Activated T-helper 17 cell treated with anti-CD3 and anti-CD28 coated beads, Interleukin-2, amount 50 U/mL, for 72 hours (primary cell): ENCODE data around the gene GART. TPM values are rescaled to one million over a fixed set of nuclear protein-coding genes. Genes with fewer than 3 reads are reported as not detected.
"Not testable (repeated sequence)": the region's sequence is repeated elsewhere in the genome, so short reads cannot be mapped to it uniquely, and the experiment has no call there.

Source experiments
- ATAC-seq: fragments of 150-1000 bp; cut with Tn5 transposase; replicated peaks from 2 replicates; pipeline ENCODE4 v1.10.0; 2021; ENCODE audit warnings: mild to moderate bottlenecking, moderate library complexity
- H3K27ac Mint-ChIP-seq: one replicate; pipeline ENCODE4 v1.8.0; 2022; ENCODE audit warnings: mixed read lengths
- H3K27me3 Mint-ChIP-seq: one replicate; pipeline ENCODE4 v1.8.0; 2022; ENCODE audit warnings: mixed read lengths
- H3K36me3 Mint-ChIP-seq: one replicate; pipeline ENCODE4 v1.8.0; 2022; ENCODE audit warnings: low read depth, mild to moderate bottlenecking, mixed read lengths
- H3K4me1 Mint-ChIP-seq: one replicate; pipeline ENCODE4 v1.8.0; 2022; ENCODE audit warnings: mixed read lengths
- H3K4me3 Mint-ChIP-seq: one replicate; pipeline ENCODE4 v1.8.0; 2022; ENCODE audit warnings: mild to moderate bottlenecking, mixed read lengths
- H3K9me3 Mint-ChIP-seq: one replicate; pipeline ENCODE4 v1.8.0; 2022; ENCODE audit warnings: mixed read lengths
- total RNA-seq, 2 donors: library from RNA; stranded (reverse); gene quantifications; one replicate each; pipeline ENCODE4 v1.2.3, GENCODE V29; 2022

The GART gene
- total RNA-seq, 2 donors from 2014 or later, result 91.9 to 196 TPM

DNA sequence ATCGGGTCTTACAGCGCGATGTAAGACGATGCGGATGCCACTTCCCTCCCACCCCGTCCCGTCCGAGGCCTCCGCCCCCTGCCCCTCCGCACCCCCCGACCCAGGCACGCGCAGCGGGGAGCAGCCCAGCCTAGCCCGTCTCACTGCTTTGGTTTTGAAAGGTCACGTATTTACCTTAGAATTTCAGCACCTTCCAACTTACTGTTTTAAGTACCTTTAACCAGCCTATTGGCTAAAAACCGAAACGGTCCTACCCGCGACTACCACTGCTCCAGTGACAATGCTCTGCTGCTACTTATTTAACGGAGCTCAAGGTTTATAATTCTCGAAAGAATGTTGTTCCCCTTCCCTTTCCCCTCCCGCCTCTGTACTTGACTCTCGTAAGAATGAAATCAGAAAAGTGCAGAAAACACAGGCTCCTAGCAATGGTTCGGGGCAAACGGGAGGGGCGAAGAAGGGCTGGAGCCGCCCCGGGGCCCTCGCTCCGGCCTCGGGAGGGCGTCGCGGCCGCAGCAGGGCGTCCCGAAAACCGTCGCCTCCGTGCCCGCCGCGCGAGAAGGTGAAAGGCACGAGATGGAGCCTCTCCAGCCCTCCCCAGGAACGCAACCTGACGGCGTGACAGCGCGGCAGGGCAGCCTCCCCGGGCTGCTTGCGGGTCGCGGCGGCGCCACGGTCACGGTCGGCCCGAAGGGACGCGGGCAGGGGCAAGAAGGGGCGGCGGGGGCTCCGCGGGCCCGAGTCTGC lies 62.8 kb downstream of the GART start:
- Mint-ChIP-seq H3K36me3 (no peaks in the 10 kb centered on the region), H3K27me3 (no peaks in the 10 kb centered on the region), H3K4me1 (peaks cover 5% of the 10 kb centered on the region), H3K4me3 (peak overlapping the region; percentile 86), H3K27ac (peak overlapping the region; percentile 82), H3K9me3 (no peaks in the 10 kb centered on the region)
- ATAC-seq, result peak; percentile 20

DNA sequence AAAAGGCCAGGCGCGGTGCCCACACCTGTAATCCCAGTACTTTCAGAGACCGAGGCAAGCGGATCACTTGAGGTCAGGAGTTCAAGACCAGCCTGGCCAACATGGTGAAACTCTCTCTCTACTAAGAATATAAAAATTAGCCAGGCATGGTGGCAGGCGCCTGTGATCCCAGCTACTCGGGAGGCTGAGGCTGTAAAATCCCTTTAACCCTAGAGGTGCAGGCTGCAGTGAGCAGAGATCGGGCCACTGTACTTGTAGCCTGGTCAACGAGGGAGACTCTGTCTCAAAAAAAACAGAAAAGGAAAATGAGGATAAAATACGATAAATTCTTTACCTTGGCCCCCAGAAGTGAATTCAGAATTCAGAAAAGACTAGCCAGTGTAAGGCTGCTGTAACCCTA lies 63.7 kb downstream of the GART start:
- Mint-ChIP-seq H3K9me3 (no peaks in the 10 kb centered on the region), H3K4me3 (peak overlapping the region; percentile 86), H3K27ac (peak overlapping the region; percentile 82), H3K27me3 (no peaks in the 10 kb centered on the region), H3K36me3 (no peaks in the 10 kb centered on the region), H3K4me1 (peaks cover 9% of the 10 kb centered on the region)
- no peak for ATAC-seq

DNA sequence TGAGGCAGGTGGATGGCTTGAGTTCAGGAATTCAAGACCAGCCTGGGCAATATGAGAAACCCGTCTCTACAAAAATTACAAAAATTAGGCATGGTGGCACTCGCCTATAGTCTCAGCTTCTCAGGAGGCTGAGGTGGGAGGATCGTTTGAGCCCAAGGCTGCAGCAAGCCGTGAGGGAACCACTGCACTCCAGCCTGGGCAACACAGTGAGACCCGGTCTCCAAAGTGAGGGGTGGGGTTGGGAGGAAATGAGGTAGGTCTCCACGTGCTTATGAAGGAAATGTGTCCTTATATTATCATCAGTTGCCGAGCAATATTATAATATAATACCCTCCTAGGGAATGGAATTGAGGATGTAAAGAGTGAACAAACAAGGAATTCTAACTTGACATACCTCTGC lies 64.9 kb downstream of the GART start:
- Mint-ChIP-seq H3K27me3 (no peaks in the 10 kb centered on the region), H3K27ac (no peak overlapping the region), H3K9me3 (no peaks in the 10 kb centered on the region), H3K4me3 (peak overlapping the region; percentile 86), H3K36me3 (no peaks in the 10 kb centered on the region), H3K4me1 (peaks cover 9% of the 10 kb centered on the region)
- no peak for ATAC-seq

DNA sequence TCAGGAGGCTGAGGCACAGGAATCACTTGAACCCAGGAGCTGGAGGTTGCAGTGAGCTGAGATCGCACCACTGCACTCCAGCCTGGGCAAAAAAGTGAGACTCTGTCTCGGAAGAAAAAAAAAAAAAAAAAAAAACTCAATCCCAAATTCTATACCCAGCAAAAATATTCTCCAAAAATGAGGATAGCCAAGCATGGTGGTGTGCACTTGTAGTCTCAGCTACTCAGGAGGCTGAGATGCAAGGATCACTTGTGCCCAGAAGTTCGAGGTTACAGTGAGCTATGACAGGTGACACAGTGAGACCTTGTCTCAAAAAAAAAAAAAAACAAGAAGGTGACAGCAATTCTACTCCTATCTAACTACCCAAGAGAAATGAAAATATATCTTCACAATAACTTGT lies 68.6 kb downstream of the GART start:
- H3K4me3 Mint-ChIP-seq, result no peak overlapping the region
- peaks cover 10% of the 10 kb centered on the region for H3K4me1 Mint-ChIP-seq
- no peak for ATAC-seq
- H3K36me3 Mint-ChIP-seq, result no peaks in the 10 kb centered on the region
- no peak overlapping the region for H3K27ac Mint-ChIP-seq
- no peaks in the 10 kb centered on the region for H3K27me3 Mint-ChIP-seq
- H3K9me3 Mint-ChIP-seq, result no peaks in the 10 kb centered on the region

DNA sequence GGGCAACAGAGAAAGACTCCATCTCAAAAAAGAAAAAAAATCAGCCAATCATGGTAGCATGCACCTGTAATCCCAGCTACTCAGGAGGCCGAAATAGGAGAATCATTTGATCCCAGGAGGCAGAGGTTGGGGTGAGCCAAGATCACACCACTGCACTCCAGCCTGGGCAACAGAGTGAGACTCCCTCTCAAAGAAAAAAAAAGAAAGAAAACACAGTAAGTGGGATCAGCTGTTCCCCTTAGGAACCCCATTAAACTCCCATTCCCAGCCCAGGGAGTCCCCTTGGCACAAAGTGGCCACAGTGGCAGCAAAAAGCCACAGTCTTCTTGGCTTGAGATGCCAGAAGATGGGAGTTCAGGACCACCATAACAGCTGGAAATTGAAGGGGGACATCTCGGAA lies 71.2 kb downstream of the GART start:
- no peak for ATAC-seq
- Mint-ChIP-seq H3K27me3 (no peaks in the 10 kb centered on the region), H3K36me3 (peaks cover 19% of the 10 kb centered on the region), H3K4me3 (no peak overlapping the region), H3K4me1 (peaks cover 8% of the 10 kb centered on the region), H3K9me3 (no peaks in the 10 kb centered on the region), H3K27ac (no peak overlapping the region)

DNA sequence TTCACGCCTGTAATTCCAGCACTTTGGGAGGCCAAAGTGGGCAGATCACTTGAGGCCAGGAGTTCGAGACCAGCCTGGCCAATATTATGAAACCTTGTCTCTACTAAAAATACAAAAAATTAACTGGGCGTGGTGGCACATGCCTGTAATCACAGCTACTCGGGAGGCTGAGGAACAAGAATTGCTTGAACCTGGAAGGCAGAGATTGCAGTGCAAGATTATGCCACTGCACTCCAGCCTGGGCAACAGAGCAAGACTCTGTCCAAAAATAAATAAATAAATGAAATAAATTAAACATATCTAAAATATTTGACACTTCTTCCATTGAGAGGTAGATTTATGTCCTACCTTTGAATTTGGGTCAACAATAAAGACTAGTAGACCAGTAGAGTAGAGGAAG lies 72.7 kb downstream of the GART start:
- H3K4me1 Mint-ChIP-seq, H3K4me3 Mint-ChIP-seq: not testable (repeated sequence)

DNA sequence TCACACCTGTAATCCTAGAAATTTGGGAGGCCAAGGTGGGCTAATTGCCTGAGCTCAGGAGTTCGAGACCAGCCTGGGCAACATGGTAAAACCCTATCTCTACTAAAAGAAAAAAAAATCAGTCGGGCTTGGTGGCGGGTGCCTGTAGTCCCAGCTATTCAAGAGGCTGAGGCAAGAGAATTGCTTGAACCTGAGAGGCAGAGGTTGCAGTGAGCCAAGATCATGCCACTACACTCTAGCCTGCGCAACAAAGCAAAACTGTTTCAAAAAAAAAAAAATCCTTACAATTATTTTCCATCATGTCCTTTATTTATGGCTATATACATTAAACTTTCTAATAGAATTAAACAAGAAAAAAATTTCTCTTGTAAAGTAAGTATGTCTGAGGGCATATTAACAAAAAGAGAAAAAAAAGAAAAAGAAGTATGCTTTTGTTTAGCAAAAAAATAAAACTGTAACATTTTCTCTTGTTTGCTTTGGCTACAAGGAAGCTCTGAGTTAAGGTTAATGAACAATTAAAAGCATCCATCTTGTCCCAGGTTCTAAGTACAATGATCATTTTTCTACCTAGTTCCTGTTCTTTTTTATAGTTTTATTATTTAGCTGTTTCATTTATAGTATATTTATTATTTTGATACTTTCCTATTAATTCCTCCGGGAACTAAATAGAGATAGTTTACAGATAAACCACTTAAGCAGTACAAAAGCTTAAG lies 80.2 kb downstream of the GART start:
- ATAC-seq, result no peak
- Mint-ChIP-seq H3K9me3 (no peaks in the 10 kb centered on the region), H3K4me1 (no peaks in the 10 kb centered on the region), H3K27ac (no peak overlapping the region), H3K36me3 (peaks cover 57% of the 10 kb centered on the region), H3K27me3 (no peaks in the 10 kb centered on the region), H3K4me3 (no peak overlapping the region)

More for the DNA sequence above, 72.7 kb downstream of the GART start:
- H3K27me3 Mint-ChIP-seq, H3K27ac Mint-ChIP-seq, H3K9me3 Mint-ChIP-seq, ATAC-seq: not testable (repeated sequence)
- peaks cover 29% of the 10 kb centered on the region for H3K36me3 Mint-ChIP-seq

DNA sequence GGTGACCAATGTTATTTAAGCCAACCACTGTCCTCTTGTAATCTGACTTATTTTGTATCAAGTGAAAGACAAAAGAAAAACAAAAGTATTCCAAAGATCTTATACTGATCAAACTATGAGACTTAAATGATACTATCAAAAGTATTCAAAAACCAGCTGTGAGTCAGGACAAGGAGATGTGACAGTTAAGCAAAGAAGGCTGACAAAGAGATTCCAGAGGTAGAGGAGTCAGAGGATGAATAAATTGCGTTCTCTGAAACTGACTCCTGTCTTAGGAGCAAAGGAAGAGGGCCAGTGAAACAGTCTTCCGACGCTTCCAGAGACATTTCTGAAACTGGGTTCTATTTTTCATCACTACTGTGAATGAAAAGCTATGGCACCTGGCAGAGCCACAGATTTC lies 83.1 kb downstream of the GART start:
- Mint-ChIP-seq H3K27ac (peak overlapping the region; percentile 10), H3K4me3 (no peak overlapping the region), H3K9me3 (no peaks in the 10 kb centered on the region), H3K4me1 (no peaks in the 10 kb centered on the region), H3K27me3 (no peaks in the 10 kb centered on the region), H3K36me3 (peaks cover 53% of the 10 kb centered on the region)
- no peak for ATAC-seq

DNA sequence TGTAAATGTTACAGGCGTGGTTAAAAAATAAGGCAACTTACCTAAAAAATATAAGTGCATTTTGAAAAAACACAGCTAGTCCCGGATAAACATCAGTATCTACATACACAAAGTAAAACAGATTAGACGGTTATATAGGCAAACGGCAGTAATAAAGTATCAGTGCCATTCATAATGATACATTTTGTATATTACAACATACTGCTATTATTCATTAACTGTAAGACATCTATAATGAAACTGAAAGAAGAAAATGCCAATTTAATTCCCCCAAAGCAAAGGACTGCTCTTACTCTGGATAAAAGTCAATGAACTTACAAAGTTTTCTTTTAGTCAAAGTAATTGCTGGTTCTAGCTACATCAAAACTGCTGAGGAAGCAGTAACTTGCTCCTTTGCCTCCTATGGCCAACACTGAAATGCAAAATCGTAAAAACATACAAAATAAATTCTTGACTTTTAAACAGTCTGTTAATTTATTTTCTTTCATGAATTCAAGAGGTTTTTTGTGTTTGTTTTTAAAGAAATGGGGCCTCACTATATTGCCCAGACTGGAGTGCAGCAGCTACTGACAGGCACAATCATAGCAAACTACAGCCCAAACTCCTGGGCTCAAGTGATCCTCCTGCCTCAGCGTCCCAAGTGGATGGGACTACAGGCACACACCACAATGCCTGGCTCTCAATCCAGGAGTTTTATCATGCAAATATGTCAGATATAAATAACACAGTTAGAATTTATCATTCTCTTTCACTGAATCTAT lies 86.1 kb downstream of the GART start:
- ATAC-seq, result no peak
- Mint-ChIP-seq H3K9me3 (no peaks in the 10 kb centered on the region), H3K27me3 (no peaks in the 10 kb centered on the region), H3K27ac (no peak overlapping the region), H3K4me3 (no peak overlapping the region), H3K36me3 (peaks cover 58% of the 10 kb centered on the region), H3K4me1 (peaks cover 4% of the 10 kb centered on the region)

Other genes starting within 250 kb of the GART start
- 10 to 100 TPM; 38.5 to 38.8 TPM for gene IFNAR1, start 217.1 kb downstream of the GART start, total RNA-seq
- gene IFNGR2, start 138.7 kb downstream of the GART start, total RNA-seq, result 1 to 10 TPM; 5.8 to 8.5 TPM
- gene TMEM50B, start 62.1 kb downstream of the GART start, total RNA-seq, result 10 to 100 TPM; 20.0 to 22.5 TPM
- gene DNAJC28, start 50.4 kb downstream of the GART start, total RNA-seq, result under 1 TPM; 0.54 to 0.79 TPM
- gene SON, start 921 bp upstream of the GART start, total RNA-seq, result 100 to 1,000 TPM; 242 to 282 TPM
- 10 to 100 TPM; 39.8 to 43.0 TPM for gene DONSON, start 46.6 kb upstream of the GART start, total RNA-seq
- 10 to 100 TPM; 29.5 to 52.8 TPM for gene CRYZL1, start 99.6 kb upstream of the GART start, total RNA-seq
- 1 to 10 TPM; 3.8 to 4.3 TPM for gene ITSN1, start 100.4 kb upstream of the GART start, total RNA-seq